Measurements from ENCODE around the gene GRK3. TPM values are rescaled to one million over a fixed set of nuclear protein-coding genes. Genes with fewer than 3 reads are reported as not detected.

Gene GRK3
- total RNA-seq, 1 experiment from 2014 or later = 2.0 TPM

GRCh38 chr22:25536589-25536988 lies 27.9 kb upstream of the GRK3 start:
- ChIA-PET POLR2A (ENCODE audit: low non-redundant PET) (no interaction called here), CTCF (no interaction called here)
- TF ChIP-seq CTCF (conservative IDR thresholded peaks at IDR 0.05; ENCODE audit: low read depth, low read length) = no peak
- TF ChIP-seq EZH2 (IDR thresholded peaks at IDR 0.05; ENCODE audit: borderline replicate concordance, low read depth, low read length, poor library complexity, severe bottlenecking) = no peak
- Histone ChIP-seq H3K27ac (ENCODE audit: low read depth, low read length, poor library complexity, severe bottlenecking) (no peak overlapping the region), H3K36me3 (ENCODE audit: insufficient read depth, low read length, poor library complexity, severe bottlenecking) (no peaks in the 10 kb centered on the region), H3K4me1 (ENCODE audit: insufficient read depth, low read length, poor library complexity, severe bottlenecking) (no peaks in the 10 kb centered on the region), H3K27me3 (replicated peaks; ENCODE audit: insufficient read depth, low read depth, low read length, poor library complexity) (no peaks in the 10 kb centered on the region), H3K4me3 (ENCODE audit: low read depth, low read length, poor library complexity, severe bottlenecking) (no peak overlapping the region), H3K9me3 (ENCODE audit: low read depth, low read length, poor library complexity, severe bottlenecking) (no peaks in the 10 kb centered on the region)
- no peak for DNase-seq (ENCODE audit: low spot score)
- no TSS peak for BruUV-seq (replicated peaks)
- intact Hi-C loops (cut with micrococcal nuclease; ENCODE audit: unreplicated experiment) = no loop called here

- intact Hi-C loops (cut with micrococcal nuclease; ENCODE audit: unreplicated experiment) = no loop called here
- H3K9me3 ChIP-seq (ENCODE audit: low read depth, low read length, poor library complexity, severe bottlenecking) = no peaks in the 10 kb centered on the region
- H3K36me3 ChIP-seq (ENCODE audit: insufficient read depth, low read length, poor library complexity, severe bottlenecking) = no peaks in the 10 kb centered on the region
- no peak overlapping the region for H3K27ac ChIP-seq (ENCODE audit: low read depth, low read length, poor library complexity, severe bottlenecking)
- no peaks in the 10 kb centered on the region for H3K4me1 ChIP-seq (ENCODE audit: insufficient read depth, low read length, poor library complexity, severe bottlenecking)
- POLR2A ChIA-PET (ENCODE audit: low non-redundant PET) = no interaction called here
- DNase-seq (ENCODE audit: low spot score) = no peak
- H3K27me3 ChIP-seq (replicated peaks; ENCODE audit: insufficient read depth, low read depth, low read length, poor library complexity) = no peaks in the 10 kb centered on the region
- H3K4me3 ChIP-seq (ENCODE audit: low read depth, low read length, poor library complexity, severe bottlenecking) = no peak overlapping the region
- CTCF ChIA-PET = no interaction called here
- BruUV-seq (replicated peaks) = no TSS peak
- no peak for TF ChIP-seq EZH2 (IDR thresholded peaks at IDR 0.05; ENCODE audit: borderline replicate concordance, low read depth, low read length, poor library complexity, severe bottlenecking)
- TF ChIP-seq CTCF (conservative IDR thresholded peaks at IDR 0.05; ENCODE audit: low read depth, low read length) = no peak
Observed at GRCh38 chr22:25540166-25540907, 24.1 kb upstream of the GRK3 start.

- H3K4me1 ChIP-seq (ENCODE audit: insufficient read depth, low read length, poor library complexity, severe bottlenecking) = no peaks in the 10 kb centered on the region
- CTCF ChIA-PET = no interaction called here
- no peaks in the 10 kb centered on the region for H3K36me3 ChIP-seq (ENCODE audit: insufficient read depth, low read length, poor library complexity, severe bottlenecking)
- no peaks in the 10 kb centered on the region for H3K9me3 ChIP-seq (ENCODE audit: low read depth, low read length, poor library complexity, severe bottlenecking)
- H3K4me3 ChIP-seq (ENCODE audit: low read depth, low read length, poor library complexity, severe bottlenecking) = no peak overlapping the region
- no peaks in the 10 kb centered on the region for H3K27me3 ChIP-seq (replicated peaks; ENCODE audit: insufficient read depth, low read depth, low read length, poor library complexity)
- intact Hi-C loops (cut with micrococcal nuclease; ENCODE audit: unreplicated experiment) = no loop called here
- TF ChIP-seq CTCF (conservative IDR thresholded peaks at IDR 0.05; ENCODE audit: low read depth, low read length) = no peak
- no peak for TF ChIP-seq EZH2 (IDR thresholded peaks at IDR 0.05; ENCODE audit: borderline replicate concordance, low read depth, low read length, poor library complexity, severe bottlenecking)
- no peak overlapping the region for H3K27ac ChIP-seq (ENCODE audit: low read depth, low read length, poor library complexity, severe bottlenecking)
- POLR2A ChIA-PET (ENCODE audit: low non-redundant PET) = no interaction called here
- no peak for DNase-seq (ENCODE audit: low spot score)
- no TSS peak for BruUV-seq (replicated peaks)
Observed at GRCh38 chr22:25540908-25541660, 23.4 kb upstream of the GRK3 start.

Measured in A673 (cell line).